22Rv1 (cell line): ENCODE results near the gene ZNF3.

ENCODE experiments used
- CTCF ChIP-seq: fragments of 450-650 bp; IDR thresholded peaks from 2 replicates; pipeline ENCODE4 v1.5.1; 2017; ENCODE audit warnings: mild to moderate bottlenecking
- ZFX ChIP-seq: fragments of 450-650 bp; IDR thresholded peaks from 2 replicates; pipeline ENCODE4 v1.6.1; 2017; ENCODE audit warnings: antibody characterized with exemption, borderline replicate concordance

GRCh38 chr7:100029596-100029995, 51.9 kb downstream of the ZNF3 start:
- no peak for TF ChIP-seq CTCF
- TF ChIP-seq ZFX: no peak
